Esophagus mucosa (tissue), 1 donor: Measurements from ENCODE around the gene WNT11. TPM values are rescaled to one million over a fixed set of nuclear protein-coding genes. Genes with fewer than 3 reads are reported as not detected.
A peak's percentile ranks its signal among the peaks of the same experiment; 100 is the strongest.

ENCODE experiments used
- ATAC-seq: fragments of 200-7000 bp; cut with Tn5 transposase; one replicate; pipeline ENCODE4 v1.9.1; 2020
- total RNA-seq: library from RNA; stranded (reverse); gene quantifications from one replicate; pipeline ENCODE4 v1.2.4, GENCODE V29; 2023
- donor health status: DM: yes; HTN: yes; CAD: no.

WNT11 gene
- total RNA-seq, 1 donor from 2014 or later, result 0.08 TPM

DNA sequence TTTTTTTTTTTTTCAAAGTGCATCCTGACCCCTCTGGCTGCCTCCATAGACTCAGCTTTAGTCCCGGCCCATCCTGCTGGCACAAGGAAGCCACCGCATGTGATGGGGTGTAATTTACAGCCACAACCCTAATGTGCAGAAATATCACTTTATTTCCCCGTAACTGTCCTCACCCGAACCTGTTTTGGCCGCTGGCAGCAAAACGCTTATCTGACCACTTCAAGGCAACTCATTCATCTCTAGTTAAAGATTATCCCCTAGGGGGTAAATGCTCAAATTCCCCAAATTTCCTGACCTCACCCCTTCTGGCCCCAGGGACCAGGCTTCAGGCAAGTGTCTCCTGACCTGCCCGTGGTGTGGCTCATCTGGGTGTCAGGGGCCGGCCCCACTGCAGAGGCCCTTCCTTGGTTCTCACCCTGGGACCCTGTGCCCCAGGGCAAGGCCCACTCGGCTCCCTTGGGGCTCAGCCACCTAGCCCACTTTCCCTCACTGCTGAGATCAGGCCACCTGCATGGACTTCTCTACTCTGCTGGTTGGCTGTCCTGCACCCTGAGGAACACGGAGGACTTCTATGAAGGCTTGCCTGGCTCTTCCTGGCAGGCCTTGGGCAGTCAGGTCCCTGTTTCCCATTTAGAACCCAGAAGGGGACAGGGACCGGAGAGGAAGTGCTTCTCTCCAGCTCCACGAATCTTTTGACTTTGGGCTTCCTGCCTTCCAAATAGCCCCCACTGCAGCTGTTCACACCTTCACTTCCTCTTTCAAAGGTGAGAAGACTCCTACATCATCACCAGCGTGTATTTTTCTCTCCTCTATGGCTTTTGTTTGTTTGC lies 53.3 kb downstream of the WNT11 start:
- ATAC-seq, result no peak

- ATAC-seq, result peak; percentile 88
Observed at GRCh38 chr11:76152086-76152681, 54.1 kb downstream of the WNT11 start.

DNA sequence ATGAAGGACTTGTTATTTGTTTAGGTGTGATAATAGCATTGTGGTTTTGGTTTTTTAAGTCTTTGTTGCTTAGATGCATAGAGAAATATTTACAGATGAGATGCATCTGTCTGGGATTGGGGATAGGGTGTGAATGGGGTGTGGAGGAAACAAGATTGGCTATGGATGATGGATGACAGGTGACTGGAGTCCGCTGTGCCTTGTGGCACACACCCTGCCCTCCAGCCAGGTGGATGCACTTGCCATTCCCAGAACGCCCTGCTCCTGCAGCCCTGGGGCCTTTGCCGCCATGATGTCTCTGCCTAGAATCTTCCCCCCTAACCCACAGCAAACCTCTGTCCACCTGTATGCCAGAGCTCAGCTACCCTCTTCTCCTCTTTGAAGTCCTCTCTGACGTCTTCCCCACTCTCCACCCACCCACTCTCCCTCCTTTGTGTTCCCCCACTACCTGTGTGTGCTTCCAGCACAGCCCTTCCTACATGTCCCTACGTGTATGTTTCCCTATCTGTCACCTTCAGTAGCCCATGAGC lies 54.7 kb downstream of the WNT11 start:
- ATAC-seq, result peak; percentile 11

- ATAC-seq, result no peak
Observed at GRCh38 chr11:76150141-76150540, 56.2 kb downstream of the WNT11 start.

GRCh38 chr11:76149713-76150112 lies 56.6 kb downstream of the WNT11 start:
- ATAC-seq, result no peak

- no peak for ATAC-seq
Observed at GRCh38 chr11:76148941-76149613, 57.2 kb downstream of the WNT11 start.

GRCh38 chr11:76148231-76148630 lies 58.1 kb downstream of the WNT11 start:
- no peak for ATAC-seq

DNA sequence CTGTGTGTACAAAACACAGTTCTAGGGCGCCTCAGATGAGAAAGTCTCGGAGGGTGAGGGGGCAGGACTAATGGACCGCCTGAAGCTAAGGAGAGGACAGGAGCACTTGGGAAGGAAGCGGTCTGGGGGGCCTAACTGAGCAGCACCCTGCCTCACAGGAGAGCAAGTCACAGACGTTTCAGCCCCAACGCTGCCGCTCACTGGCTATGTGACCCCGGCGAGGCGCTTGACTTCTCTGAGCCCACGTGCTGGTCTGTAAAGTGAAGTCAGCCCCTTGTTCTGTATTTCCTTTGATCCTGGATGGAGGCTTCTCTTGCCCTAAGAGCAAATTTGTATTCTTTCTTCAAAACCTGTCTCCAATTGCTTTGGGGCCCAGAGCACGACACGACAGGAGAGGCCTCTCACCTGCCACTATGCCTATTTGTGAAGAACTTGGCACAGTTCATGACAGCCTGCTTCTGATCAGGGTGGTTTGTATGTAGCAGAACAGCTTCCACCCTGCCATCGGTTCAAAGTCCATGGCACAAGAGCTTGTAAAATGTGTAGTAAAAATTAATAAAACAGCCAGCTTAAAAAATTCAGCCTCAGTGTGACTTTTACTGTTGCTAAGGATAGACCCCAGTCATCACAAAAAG lies 59.1 kb downstream of the WNT11 start:
- no peak for ATAC-seq

- no peak for ATAC-seq
Observed at GRCh38 chr11:76143274-76143673, 63.0 kb downstream of the WNT11 start.

DNA sequence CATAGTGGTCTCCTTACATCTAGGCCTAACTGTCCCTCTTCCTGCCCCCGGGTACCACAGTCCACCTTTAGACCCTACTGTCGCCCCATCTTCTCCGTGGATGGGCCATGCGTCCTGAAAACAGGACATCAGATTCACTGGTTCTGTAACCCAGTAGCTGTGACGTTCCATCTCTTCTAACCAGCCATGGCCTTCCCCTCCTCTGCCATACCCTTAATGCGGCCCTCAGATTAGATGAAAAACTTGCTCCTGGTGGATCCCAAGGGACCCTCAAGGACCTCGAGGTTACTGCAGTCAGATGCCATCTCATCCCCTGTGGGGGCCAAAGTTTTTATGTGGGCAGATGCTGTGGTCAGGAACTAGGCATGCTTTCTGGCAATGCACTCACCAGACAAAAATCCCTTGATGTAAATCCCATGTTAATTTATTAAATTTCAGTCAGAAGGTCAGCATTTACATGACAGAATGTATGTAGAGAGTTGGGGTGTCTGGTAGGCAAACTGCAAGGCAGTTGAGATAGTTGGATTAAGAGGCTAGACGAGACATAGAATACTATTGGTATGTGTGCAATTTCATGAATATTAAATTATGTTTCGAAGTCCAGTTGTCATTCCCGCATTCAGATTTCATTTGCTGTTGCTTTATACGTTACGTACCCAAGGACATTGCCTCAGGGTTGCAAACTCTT lies 64.3 kb downstream of the WNT11 start:
- no peak for ATAC-seq

- no peak for ATAC-seq
Observed at GRCh38 chr11:76140912-76141574, 65.3 kb downstream of the WNT11 start.

- no peak for ATAC-seq
Observed at GRCh38 chr11:76139314-76139713, 67.0 kb downstream of the WNT11 start.

Other genes with a start within 250 kb of the WNT11 start
- gene THAP12, start 174.6 kb upstream of the WNT11 start, total RNA-seq, result 9.8 TPM
- 0.36 TPM for gene GVQW3, start 174.8 kb upstream of the WNT11 start, total RNA-seq
- gene EMSY, start 238.5 kb upstream of the WNT11 start, total RNA-seq, result 9.6 TPM